Colonic mucosa (tissue), 4 donors: ENCODE data around the gene RNF145. TPM values are rescaled to one million over a fixed set of nuclear protein-coding genes. Genes with fewer than 3 reads are reported as not detected.

Source experiments
- DNase-seq: peaks from one replicate; pipeline ENCODE4 v3.0.0-alpha.2; 2020
- H3K27ac ChIP-seq: fragments of 200-600 bp; one replicate; pipeline ENCODE4 v1.8.0; 2021
- H3K27me3 ChIP-seq: fragments of 200-600 bp; one replicate; pipeline ENCODE4 v1.8.0; 2021
- H3K36me3 ChIP-seq: fragments of 200-600 bp; one replicate; pipeline ENCODE4 v1.8.0; 2021
- H3K4me1 ChIP-seq: fragments of 200-600 bp; one replicate; pipeline ENCODE4 v1.8.0; 2021; ENCODE audit warnings: mild to moderate bottlenecking
- H3K4me3 ChIP-seq: fragments of 200-600 bp; one replicate; pipeline ENCODE4 v1.8.0; 2021
- H3K9ac ChIP-seq, 2 donors: one replicate each; pipeline ENCODE4 v1.7.0; 2013; ENCODE audit warnings: control low read depth in 2 of 2, low read depth in 2 of 2, low read length in 2 of 2
- H3K9me3 ChIP-seq: fragments of 200-600 bp; one replicate; pipeline ENCODE4 v1.8.0; 2021
- CTCF ChIP-seq: fragments of 200-600 bp; IDR thresholded peaks from one replicate; pipeline ENCODE4 v1.8.0; 2022; ENCODE audit warnings: antibody characterized with exemption, mild to moderate bottlenecking
- intact Hi-C: fragments of 100-400 bp; cut with DNase I; formaldehyde crosslinking; loops from one replicate; pipeline ENCODE4 v1.14.1; 2022
- total RNA-seq, 2 donors: library from RNA; stranded (reverse); fragmentation: NEBNext Ultra II Directional in 1 of 2; extraction: Animal tissue kit (Norgen Biotek cat#: 25700) in 1 of 2; gene quantifications; one replicate each; pipeline ENCODE4 v1.2.1, GENCODE V29; 2021
- donor health status: healthy.
- donor health status: DM: no; HTN: no; CAD: no.
- donor health status: DM: no; HTN: no; CAD: no.

RNF145 gene
- total RNA-seq, 2 donors from 2014 or later = 58.8 to 92.3 TPM

GRCh38 chr5:159249158-159249557 lies 39.8 kb upstream of the RNF145 start:
- H3K4me3 ChIP-seq = no peak overlapping the region
- TF ChIP-seq CTCF = no peak
- no peaks in the 10 kb centered on the region for H3K9me3 ChIP-seq
- H3K27ac ChIP-seq = no peak overlapping the region
- no peak overlapping the region for H3K9ac ChIP-seq
- no peaks in the 10 kb centered on the region for H3K36me3 ChIP-seq
- H3K4me1 ChIP-seq = no peaks in the 10 kb centered on the region
- DNase-seq = no peak
- intact Hi-C loops = no loop called here
- no peaks in the 10 kb centered on the region for H3K27me3 ChIP-seq

GRCh38 chr5:159244890-159245289 lies 35.5 kb upstream of the RNF145 start:
- Histone ChIP-seq H3K4me3 (no peak overlapping the region), H3K9ac (no peak overlapping the region), H3K27ac (no peak overlapping the region), H3K36me3 (no peaks in the 10 kb centered on the region), H3K27me3 (no peaks in the 10 kb centered on the region), H3K4me1 (no peaks in the 10 kb centered on the region), H3K9me3 (no peaks in the 10 kb centered on the region)
- intact Hi-C loops = no loop called here
- TF ChIP-seq CTCF = no peak
- DNase-seq = no peak

GRCh38 chr5:159244163-159244562 lies 34.8 kb upstream of the RNF145 start:
- no peaks in the 10 kb centered on the region for H3K9me3 ChIP-seq
- no peak overlapping the region for H3K4me3 ChIP-seq
- intact Hi-C loops = no loop called here
- H3K4me1 ChIP-seq = no peaks in the 10 kb centered on the region
- H3K36me3 ChIP-seq = no peaks in the 10 kb centered on the region
- H3K27me3 ChIP-seq = no peaks in the 10 kb centered on the region
- DNase-seq = no peak
- H3K9ac ChIP-seq = no peak overlapping the region
- no peak for TF ChIP-seq CTCF
- H3K27ac ChIP-seq = no peak overlapping the region

GRCh38 chr5:159243385-159243784 lies 34.0 kb upstream of the RNF145 start:
- TF ChIP-seq CTCF = no peak

GRCh38 chr5:159242656-159243055 lies 33.3 kb upstream of the RNF145 start:
- no peaks in the 10 kb centered on the region for H3K27me3 ChIP-seq

More at GRCh38 chr5:159243385-159243784, 34.0 kb upstream of the RNF145 start:
- Histone ChIP-seq H3K27me3 (no peaks in the 10 kb centered on the region), H3K9me3 (no peaks in the 10 kb centered on the region), H3K36me3 (no peaks in the 10 kb centered on the region), H3K9ac (no peak overlapping the region), H3K4me1 (no peaks in the 10 kb centered on the region), H3K27ac (no peak overlapping the region), H3K4me3 (no peak overlapping the region)
- DNase-seq = no peak
- intact Hi-C loops = no loop called here

More at GRCh38 chr5:159242656-159243055, 33.3 kb upstream of the RNF145 start:
- DNase-seq = no peak
- Histone ChIP-seq H3K4me1 (no peaks in the 10 kb centered on the region), H3K9ac (no peak overlapping the region), H3K36me3 (no peaks in the 10 kb centered on the region), H3K9me3 (no peaks in the 10 kb centered on the region), H3K27ac (no peak overlapping the region), H3K4me3 (no peak overlapping the region)
- intact Hi-C loops = no loop called here
- no peak for TF ChIP-seq CTCF
